Measurements from ENCODE around the gene TSC22D4. TPM values are rescaled to one million over a fixed set of nuclear protein-coding genes. Genes with fewer than 3 reads are reported as not detected.

Gene TSC22D4
- total and polyA plus RNA-seq, 4 donors, result 5.5 to 21.2 (median 11.4) TPM

DNA sequence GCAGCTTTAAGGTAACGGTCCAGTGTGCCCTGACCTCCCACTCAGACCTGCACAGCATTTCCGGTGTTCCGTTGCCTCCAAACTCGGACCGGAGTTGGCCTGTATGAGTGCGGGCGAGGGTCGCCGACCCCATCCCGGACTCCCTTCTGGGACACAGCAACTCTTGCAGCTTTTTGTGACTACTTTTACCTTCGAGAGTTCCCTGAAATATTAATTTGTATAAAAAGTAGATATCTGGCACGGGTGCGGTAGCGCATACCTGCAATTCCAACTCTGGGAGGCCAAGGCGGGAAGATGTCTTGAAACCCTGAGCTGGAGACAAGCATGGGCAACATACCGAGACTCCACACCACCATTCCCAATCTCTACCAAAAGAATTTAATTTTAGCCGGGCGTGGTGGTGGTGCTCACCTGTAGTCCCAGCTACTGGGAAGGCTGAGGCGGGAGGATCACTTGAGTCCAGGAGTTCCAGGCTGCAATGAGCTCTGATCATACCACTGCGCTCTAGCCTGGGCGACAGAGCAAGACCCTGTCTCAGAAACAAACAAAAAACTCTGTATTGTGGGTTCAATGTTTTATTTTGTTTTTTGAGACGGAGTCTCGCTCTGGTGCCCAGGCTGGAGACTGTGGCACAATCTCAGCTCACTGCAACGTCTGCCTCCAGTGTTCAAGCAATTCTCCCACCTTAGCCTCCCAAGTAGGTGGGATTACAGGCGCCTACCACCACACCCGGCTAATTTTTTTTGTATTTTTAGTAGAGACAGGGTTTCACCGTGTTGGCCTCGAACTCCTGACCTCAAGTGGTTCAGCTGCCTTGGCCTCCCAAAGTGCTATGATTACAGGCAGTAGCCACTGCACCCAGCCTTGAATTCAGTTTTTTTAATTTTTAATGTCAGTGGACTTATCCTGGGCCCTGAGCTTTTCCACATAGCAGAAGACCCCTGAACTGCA lies 41.6 kb downstream of the TSC22D4 start:
- Histone ChIP-seq H3K4me1 (ENCODE audit: control insufficient read depth in 4 of 4, insufficient read depth in 4 of 4, low read length in 3 of 4) (peaks cover 0 to 20% (median 11%) of the 10 kb centered on the region in 4 donors), H3K9me3 (ENCODE audit: control insufficient read depth in 4 of 4, low read length in 3 of 4) (no peaks in the 10 kb centered on the region), H3K4me3 (ENCODE audit: low read depth in 1 of 3, low read length in 3 of 3) (no peak overlapping the region), H3K36me3 (ENCODE audit: control insufficient read depth in 4 of 4, insufficient read depth in 3 of 4, low read depth in 1 of 4, low read length in 3 of 4) (peaks cover 2 to 14% (median 6%) of the 10 kb centered on the region in 4 donors), H3K27ac (ENCODE audit: low read depth in 1 of 2, low read length in 2 of 2) (peak overlapping the region; percentile 90 to 99), H3K9ac (ENCODE audit: low read depth in 1 of 2, low read length in 2 of 2) (no peak overlapping the region), H3K27me3 (ENCODE audit: control insufficient read depth in 4 of 4, insufficient read depth in 4 of 4, low read length in 3 of 4) (no peaks in the 10 kb centered on the region)
- no peak for TF ChIP-seq TAF1 (conservative IDR thresholded peaks at IDR 0.05)
- TF ChIP-seq EGR1 (IDR thresholded peaks at IDR 0.05; ENCODE audit: low read depth in 2 of 2), result no peak
- TF ChIP-seq RXRA (IDR thresholded peaks at IDR 0.05), result no peak
- no peak for TF ChIP-seq HNF4G (IDR thresholded peaks at IDR 0.05)
- TF ChIP-seq, protein P1, sequence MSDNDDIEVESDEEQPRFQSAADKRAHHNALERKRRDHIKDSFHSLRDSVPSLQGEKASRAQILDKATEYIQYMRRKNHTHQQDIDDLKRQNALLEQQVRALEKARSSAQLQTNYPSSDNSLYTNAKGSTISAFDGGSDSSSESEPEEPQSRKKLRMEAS (IDR thresholded peaks at IDR 0.05), result no peak
- no peak for TF ChIP-seq FOXA2 (IDR thresholded peaks at IDR 0.05)
- no peak for DNase-seq (ENCODE audit: low spot score)
- 91% methylated on average over 28 of the region's 28 CpGs for WGBS

DNA sequence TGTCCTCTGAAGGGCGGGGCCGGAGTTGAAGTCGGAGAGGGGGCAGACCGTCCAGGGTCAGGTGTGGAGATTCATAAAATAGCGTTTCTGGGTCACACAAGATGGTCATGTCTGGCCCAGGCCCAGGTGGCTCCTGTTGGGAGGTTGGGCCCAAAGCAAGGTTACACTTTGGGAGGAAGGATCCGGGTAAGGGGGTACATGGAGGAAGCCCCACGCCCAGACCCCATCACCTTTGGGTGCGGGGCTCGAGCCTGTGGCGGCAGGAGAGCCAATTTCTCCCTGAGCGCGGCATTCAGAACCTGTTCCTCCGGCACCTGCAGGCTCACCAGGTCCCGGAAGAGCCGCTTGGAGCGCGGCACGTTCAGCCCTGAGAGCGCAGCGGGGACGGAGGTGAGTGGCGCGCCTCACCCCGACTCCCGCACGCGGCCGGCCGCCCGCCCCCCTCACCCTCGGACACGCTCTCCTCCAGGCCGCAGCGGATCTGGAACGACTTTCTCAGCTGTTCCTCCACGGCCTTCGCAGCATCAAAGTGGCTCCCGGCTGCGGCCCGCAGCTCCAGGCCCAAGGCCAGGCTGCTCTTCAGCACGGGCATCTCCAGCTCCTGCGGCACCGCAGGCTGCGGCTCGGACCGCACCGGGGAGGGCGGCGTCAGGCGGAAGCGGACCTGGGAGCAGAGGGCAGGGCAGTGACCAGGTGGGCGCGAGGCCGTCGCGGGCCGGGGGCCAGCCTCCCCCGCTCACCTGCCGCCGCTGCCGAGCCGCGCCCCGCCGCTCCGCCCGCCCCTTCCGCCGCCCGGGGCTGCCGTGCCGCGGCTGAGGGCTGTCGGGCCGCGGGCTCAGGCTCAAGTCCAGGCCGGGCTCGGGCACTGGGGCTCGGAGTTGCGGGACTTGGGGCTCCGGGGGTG lies 43.4 kb downstream of the TSC22D4 start:
- DNase-seq (ENCODE audit: low spot score), result peak; percentile 59
- Histone ChIP-seq H3K36me3 (ENCODE audit: control insufficient read depth in 4 of 4, insufficient read depth in 3 of 4, low read depth in 1 of 4, low read length in 3 of 4) (peaks cover 7 to 14% (median 8%) of the 10 kb centered on the region in 4 donors), H3K27me3 (ENCODE audit: control insufficient read depth in 4 of 4, insufficient read depth in 4 of 4, low read length in 3 of 4) (no peaks in the 10 kb centered on the region), H3K9me3 (ENCODE audit: control insufficient read depth in 4 of 4, low read length in 3 of 4) (no peaks in the 10 kb centered on the region), H3K27ac (ENCODE audit: low read depth in 1 of 2, low read length in 2 of 2) (peak overlapping the region; percentile 90 to 99), H3K9ac (ENCODE audit: low read depth in 1 of 2, low read length in 2 of 2) (peak overlapping the region; percentile 68 to 71), H3K4me1 (ENCODE audit: control insufficient read depth in 4 of 4, insufficient read depth in 4 of 4, low read length in 3 of 4) (peaks cover 7 to 36% (median 26%) of the 10 kb centered on the region in 4 donors), H3K4me3 (ENCODE audit: low read depth in 1 of 3, low read length in 3 of 3) (peak overlapping the region; percentile 77 to 88 (median 84))
- TF ChIP-seq YY1 (IDR thresholded peaks at IDR 0.05) (peak; percentile 10), NR2F2 (IDR thresholded peaks at IDR 0.05) (no peak)
- 1% methylated on average over 81 of the region's 81 CpGs for WGBS

DNA sequence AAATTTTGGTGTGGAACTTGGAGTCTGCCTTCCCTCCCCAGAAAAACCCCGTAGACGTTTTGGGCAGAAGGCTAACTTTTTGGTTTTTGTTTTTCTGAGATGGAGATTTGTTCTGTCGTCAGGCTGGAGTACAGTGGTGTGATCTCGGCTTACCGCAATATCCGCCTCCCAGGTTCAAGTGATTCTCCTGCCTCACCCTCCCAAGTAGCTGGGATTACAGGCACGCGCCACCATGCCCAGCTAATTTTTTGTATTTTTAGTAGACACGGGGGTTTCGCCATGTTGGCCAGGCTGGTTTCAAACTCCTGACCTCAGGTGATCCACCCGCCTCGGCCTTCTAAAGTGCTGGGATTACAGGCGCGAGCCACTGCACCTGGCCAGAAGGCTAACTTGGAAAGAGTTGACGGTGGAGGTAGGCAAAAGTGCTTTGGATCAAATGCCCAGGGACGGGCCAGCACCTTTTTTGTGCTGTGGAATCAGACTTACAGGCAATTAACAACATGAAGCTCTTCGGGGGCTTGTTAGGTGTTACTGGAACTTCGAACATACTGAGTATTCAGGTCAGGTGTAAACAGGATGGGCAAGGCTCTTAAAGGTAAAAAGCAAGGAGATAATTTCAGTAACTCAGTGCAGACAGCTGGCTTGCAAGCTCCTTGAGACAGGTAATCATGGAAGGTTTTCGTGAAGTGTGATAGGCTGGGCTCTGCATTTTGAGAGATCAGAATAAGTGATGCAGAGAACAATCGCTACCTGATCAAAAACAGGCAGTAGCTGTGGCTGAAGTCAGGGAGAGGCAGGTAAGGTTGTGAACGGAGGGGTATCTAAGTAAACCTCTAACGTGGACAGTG lies 44.5 kb downstream of the TSC22D4 start:
- WGBS, result 83% methylated on average over 22 of the region's 22 CpGs
- peak overlapping the region in 1 of 3 donors; percentile 88 for H3K4me3 ChIP-seq (ENCODE audit: low read depth in 1 of 3, low read length in 3 of 3)
- TF ChIP-seq FOXA1 (IDR thresholded peaks at IDR 0.05) (no peak), JUND (IDR thresholded peaks at IDR 0.05) (no peak), FOXA2 (IDR thresholded peaks at IDR 0.05) (no peak), GABPA (IDR thresholded peaks at IDR 0.05 in 1 of 2, conservative IDR thresholded peaks at IDR 0.05 in 1 of 2) (no peak), SP1 (IDR thresholded peaks at IDR 0.05) (no peak), RXRA (IDR thresholded peaks at IDR 0.05) (no peak), YY1 (IDR thresholded peaks at IDR 0.05) (no peak)
- H3K9me3 ChIP-seq (ENCODE audit: control insufficient read depth in 4 of 4, low read length in 3 of 4), result no peaks in the 10 kb centered on the region
- H3K4me1 ChIP-seq (ENCODE audit: control insufficient read depth in 4 of 4, insufficient read depth in 4 of 4, low read length in 3 of 4), result peaks cover 10 to 39% (median 27%) of the 10 kb centered on the region in 4 donors
- no peak overlapping the region for H3K9ac ChIP-seq (ENCODE audit: low read depth in 1 of 2, low read length in 2 of 2)
- H3K27ac ChIP-seq (ENCODE audit: low read depth in 1 of 2, low read length in 2 of 2), result peak overlapping the region; percentile 90 to 99
- H3K27me3 ChIP-seq (ENCODE audit: control insufficient read depth in 4 of 4, insufficient read depth in 4 of 4, low read length in 3 of 4), result no peaks in the 10 kb centered on the region
- no peak for DNase-seq (ENCODE audit: low spot score)
- peaks cover 7 to 14% (median 8%) of the 10 kb centered on the region in 4 donors for H3K36me3 ChIP-seq (ENCODE audit: control insufficient read depth in 4 of 4, insufficient read depth in 3 of 4, low read depth in 1 of 4, low read length in 3 of 4)

Data from liver (tissue), 9 donors.